NCI-H1436 (cell line): ENCODE data around the gene RAPGEF2.
A peak's percentile ranks its signal among the peaks of the same experiment; 100 is the strongest.

Source experiments
- DNase-seq: peaks from one replicate; lab custom pipeline; 2025; lab: John Stamatoyannopoulos, UW

RAPGEF2 gene

GRCh38 chr4:159197260-159197884, 94.5 kb downstream of the RAPGEF2 start:
- DNase-seq = no peak

DNA sequence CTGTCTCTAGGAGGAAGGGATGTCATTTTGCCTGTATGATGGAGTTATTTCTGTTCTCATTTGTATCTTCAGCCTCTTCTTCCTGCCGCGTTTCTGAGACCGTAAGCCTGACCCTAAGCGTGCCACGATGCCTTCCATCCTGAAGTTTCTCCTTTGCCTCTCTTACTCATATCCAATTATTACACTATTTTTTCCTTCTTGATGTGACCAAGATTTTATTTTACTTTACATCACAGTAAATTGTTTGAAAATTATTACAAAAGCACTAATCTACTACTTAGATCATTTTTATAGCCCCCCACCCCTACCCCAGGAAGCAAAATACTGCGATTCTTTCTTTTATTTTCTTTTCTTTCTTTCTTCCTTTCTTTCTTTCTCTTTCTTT, 95.0 kb downstream of the RAPGEF2 start:
- no peak for DNase-seq

DNA sequence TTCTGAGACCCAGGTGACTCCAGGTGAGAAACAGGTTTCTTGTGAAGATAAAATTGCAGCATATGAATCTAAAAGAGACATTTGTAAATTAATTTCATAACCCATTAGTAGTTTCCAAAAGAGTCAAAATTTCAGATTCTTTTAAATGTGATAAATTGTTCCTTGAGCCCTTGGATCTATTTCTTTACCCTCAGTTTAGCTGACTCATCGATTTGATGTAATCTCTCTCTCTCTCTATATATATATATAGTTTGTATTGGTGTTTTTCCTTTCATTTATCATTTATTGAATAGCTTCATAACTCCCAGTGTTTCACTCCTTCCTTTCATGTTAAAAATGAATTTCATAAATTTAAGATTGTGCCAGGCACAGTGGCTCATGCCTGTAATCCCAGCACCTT, 96.9 kb downstream of the RAPGEF2 start:
- no peak for DNase-seq

DNA sequence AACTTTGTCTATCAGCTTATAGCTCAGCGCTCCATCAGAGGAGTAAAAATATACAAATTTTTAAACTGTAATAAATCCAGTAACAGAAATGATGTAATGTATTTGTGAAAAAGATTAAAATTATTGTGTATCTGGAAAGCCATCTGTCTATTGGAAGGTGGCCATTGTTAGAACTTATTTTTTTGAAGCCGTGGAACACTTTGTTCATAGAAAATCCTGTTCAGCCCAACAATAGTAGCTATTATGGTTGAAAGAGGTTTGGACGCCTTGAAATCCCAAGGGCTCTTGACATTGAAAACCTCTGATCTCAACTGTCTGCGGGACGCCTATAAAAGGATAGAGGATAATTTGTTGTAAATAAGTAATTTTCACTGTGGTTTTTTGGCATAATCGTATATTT, 98.3 kb downstream of the RAPGEF2 start:
- DNase-seq = peak; percentile 16

DNA sequence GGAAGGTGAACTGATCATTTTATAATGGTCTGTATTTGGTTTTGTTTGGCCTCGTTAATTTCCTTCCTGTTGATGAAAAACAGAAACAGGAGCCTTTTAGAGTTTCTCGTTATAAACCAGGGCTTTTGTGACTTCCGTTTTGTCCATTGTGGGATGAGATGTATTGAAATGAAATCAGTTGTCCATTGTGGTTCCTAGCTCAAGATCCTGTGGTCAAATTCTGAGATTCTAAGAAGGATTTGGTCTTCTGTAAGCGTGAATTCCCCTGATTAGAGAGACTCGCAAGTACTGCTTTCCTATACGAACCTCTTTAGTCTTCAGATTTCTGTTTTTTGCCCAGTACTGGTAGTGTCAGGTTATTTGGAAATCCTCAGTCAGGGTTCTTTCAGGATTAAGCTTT, 101.7 kb downstream of the RAPGEF2 start:
- no peak for DNase-seq

DNA sequence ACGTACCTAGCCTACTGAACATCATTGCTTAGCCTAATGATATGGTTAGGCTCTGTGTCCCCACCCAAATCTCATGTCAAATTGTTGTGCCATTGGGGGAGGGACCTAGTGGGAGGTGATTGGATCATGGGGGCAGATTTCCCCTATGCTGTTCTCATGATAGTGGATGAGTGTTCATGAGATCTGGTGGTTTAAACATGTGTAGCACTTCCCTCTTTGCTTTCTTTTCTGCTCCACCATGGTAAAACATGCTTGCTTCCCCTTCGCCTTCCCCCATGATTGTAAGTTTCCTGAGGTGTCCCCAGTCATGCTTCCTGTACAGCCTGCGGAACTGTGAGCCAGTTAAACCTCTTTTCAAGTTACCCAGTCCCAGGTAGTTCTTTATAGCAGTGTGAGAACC, 102.6 kb downstream of the RAPGEF2 start:
- no peak for DNase-seq

GRCh38 chr4:159206427-159206871, 103.6 kb downstream of the RAPGEF2 start:
- no peak for DNase-seq

DNA sequence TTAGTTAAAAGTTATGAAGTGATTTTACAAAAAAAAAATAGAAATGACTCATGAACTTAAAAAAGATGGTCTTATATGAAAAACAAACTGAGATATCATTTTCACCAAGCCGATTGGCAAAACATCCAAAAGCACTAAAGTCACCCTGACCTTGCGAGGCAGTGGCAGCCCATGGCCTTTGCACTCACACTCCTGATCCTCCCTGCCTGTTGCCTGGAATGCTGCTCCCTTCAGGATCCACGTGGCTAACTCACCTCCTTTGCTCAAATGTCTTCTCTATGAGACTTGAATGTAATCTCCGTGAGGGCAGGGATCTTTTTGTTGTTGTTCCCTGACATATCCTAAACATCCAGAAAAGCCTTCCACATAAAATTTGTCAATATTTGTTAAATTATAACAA, 106.4 kb downstream of the RAPGEF2 start:
- DNase-seq = no peak

- DNase-seq = no peak
These were observed 108.1 kb downstream of the RAPGEF2 start for GRCh38 chr4:159210975-159211374.

DNA sequence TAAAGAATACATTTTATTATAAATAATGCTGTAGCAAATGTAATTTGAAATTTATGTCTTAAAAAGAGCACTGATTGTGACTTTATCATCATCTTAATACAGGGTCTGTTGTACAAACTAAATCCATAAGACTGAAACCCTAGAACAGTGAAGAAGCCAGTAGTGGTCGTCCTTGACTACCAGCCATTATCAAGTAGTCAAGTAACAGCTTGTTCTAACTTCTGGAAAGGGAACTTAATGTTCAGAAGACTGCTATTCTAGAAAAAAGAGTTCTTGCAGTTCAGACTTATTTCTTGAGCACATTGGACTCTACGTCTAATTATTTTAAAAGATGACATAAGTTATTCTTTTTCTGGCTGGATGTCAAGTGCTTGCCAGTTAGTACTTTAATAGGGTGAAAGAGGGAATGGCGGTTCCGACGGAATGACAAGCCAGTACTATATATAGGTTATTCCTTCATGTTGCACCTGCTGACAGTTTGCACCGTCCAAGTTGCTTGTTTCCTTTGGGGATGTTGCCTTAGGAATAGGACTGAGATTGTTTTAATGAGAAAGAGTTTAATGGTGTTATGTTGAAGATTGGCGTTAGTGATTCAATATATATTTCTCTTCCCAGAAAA, 109.9 kb downstream of the RAPGEF2 start:
- DNase-seq = no peak

DNA sequence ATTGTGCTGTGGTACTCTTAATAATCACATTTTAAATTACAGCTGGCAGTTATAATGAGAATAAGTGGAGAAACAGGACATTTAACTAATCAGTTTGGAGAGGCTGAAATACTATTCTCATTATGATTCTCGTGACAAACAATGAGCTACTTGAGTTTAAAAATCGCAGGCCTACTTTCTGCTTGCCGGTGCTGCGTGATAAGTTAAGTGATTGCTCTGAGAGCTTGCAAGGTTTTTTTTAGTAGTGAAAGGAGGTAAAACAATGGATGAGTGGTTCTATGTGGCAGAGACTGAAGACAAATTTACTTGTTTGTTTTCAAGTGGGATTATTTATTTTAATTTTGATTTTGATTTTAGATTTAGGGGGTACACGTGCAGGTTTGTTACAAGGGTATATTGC, 114.0 kb downstream of the RAPGEF2 start:
- DNase-seq = peak; percentile 15

- DNase-seq = no peak
These were observed 117.0 kb downstream of the RAPGEF2 start for GRCh38 chr4:159219862-159220261.

DNA sequence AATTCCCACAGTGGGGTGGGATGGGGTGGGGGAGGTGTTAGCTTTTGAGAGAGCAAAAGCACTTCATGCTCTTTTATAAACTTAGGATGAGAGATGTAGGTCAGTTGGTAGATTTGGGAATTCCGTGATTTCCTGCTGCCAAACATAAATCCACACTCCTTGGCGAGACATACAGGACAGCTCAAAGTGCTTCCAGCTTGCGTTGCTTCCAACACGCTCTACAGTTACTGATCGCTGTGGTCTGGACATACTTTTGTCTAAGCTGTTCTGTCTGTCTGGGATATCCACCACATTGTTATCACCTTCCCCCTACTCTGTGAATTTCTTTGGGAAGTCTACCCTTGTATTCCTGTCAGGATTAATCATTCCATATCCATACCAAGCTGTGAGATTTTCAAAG, 117.5 kb downstream of the RAPGEF2 start:
- no peak for DNase-seq

GRCh38 chr4:159221280-159221679, 118.4 kb downstream of the RAPGEF2 start:
- no peak for DNase-seq

DNA sequence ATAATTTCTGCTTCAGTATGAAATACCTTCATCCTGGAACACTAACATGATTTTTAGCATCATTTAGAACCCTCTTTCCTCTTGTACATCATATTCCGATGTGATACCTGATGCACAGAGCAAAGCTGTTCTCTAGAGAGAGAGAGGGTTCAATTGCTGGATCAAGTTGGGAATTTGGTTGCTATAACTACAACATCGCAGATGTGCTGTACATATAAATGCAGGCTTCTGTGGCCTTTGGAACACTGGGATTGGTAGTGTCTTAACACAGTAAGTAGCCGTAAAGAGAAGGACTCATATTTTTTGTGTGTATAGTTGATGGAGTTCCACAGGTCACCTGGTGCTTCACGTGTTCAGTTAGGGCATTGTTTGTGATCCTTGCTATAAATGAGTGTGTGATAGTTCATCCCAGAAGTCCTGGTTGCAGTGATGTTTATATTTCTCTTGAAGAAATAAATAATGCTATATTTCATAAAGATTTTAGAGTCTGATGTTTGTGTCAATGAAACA, 119.2 kb downstream of the RAPGEF2 start:
- no peak for DNase-seq

GRCh38 chr4:159224408-159224807, 121.5 kb downstream of the RAPGEF2 start:
- DNase-seq = no peak

- no peak for DNase-seq
These were observed 124.5 kb downstream of the RAPGEF2 start for GRCh38 chr4:159227378-159227777.

DNA sequence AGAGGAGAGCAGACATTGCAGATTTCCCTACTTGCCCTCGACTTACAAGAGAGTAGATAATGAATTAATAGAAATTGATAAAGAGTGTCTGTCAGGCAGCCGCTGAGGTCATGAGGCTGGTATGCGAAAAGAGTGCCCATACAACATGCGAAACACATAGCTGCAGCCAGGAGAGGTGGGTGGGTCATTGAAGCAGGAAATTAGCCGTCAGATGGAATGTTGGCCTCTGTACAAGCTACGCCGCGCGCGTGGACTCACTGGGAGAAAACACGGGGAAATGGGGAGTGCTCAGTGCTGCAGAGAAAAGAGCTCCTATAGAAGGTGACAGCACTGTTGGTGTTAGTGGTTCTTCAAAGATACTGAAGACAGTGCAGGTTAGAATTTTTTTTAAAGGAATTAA, 125.1 kb downstream of the RAPGEF2 start:
- DNase-seq = no peak

DNA sequence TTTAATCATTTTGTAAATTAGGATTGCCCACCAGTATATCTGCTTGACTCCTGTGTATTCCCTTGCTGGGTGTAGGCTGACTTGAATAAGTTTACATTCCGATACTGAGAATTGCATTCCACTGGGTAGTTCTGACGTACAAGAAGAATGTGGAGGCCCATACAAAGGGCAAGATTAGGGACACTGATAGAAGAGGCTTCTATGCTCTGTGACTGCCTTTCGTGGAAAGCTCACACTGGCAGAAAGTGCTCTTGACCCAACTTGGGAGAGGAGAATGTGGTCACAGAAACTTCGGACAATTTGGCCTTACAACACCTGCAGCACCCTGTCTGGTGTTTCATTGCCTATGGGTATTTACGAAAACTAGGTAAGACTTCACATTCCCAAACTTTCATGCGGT, 126.3 kb downstream of the RAPGEF2 start:
- DNase-seq = no peak

DNA sequence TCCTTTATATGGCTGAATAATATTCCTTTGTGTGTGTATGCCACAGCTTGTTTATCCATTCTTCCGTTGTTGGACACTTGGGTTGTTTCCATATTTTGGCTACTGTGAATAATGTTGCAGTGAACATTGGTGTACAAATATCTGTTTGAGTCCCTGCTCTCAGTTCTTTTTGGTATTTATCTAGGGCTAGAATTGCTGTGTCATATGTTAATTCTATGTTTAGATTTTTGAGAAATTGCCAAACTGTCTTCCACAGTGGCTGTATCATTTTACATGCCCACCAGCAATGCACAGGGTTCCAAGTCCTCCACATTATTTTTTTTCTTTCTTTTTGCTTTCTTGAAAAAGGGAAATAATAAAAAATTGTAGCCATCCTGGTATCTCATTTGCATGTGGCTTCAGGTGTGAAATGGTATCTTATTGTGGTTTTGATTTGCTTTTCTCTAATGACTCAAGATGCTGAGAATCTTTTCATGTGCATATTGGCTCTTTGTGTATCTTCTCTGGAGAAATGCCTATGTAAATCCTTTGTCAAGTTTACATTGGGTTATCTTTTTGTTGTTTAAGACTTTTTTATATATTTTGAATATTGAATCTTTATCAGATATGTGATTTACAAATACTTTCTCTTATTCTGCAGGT, 129.7 kb downstream of the RAPGEF2 start:
- DNase-seq = no peak

DNA sequence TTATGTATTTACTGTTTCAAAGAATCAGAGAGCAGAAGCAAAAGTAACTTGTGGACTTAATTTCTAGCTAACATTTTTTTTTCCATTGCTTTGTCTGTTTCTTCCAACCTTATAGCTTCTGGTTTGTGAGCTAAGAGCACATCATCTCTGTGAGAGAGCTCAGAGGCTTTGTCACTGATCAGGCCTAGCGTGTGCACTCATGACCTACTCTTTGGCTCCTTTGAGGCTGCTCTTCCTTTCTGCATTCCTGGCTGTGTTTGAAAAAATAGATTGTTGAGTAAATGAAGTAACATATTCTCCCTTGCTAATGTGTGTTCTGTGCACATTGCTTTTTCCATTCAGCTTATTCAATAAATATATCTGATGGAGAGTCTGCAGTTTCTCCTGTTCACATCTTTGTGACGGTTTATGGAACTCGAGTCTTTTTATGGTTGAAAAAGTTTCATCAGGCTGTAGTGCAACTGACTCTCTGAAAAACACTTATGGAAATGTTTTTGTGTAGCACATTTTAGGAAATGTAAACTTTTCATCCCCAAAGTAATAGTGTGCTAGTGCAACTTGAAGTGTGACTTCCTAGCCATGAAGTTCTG, 133.0 kb downstream of the RAPGEF2 start:
- DNase-seq = no peak

- no peak for DNase-seq
These were observed 135.1 kb downstream of the RAPGEF2 start for GRCh38 chr4:159237975-159238374.

GRCh38 chr4:159238631-159239030, 135.8 kb downstream of the RAPGEF2 start:
- DNase-seq = no peak
